ENCODE measurements around the gene CD244. TPM values are rescaled to one million over a fixed set of nuclear protein-coding genes. Genes with fewer than 3 reads are reported as not detected.

CD244 gene
- total RNA-seq, 2 donors from 2014 or later, result 0.91 to 1.4 TPM

DNA sequence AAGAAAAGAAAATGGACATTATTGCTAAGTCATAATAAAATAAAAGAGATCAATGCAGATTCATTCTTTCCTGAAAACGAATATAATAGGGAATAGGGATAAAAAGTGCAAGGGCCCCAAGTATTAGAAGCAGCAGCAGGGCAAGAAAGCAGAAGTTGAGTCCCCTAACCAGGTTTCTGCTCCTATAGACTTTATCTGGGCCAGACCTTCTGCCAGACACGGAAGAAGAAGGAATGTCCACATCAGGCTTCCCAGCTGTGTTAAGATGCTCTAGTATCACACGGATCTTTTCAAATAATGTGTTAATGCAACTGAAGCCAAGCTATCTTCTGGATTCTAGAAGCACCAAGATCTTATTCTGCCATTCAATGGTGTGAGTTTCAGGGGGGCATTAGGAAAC, 26.9 kb downstream of the CD244 start:
- no peak for ATAC-seq (replicated peaks in 1 of 2)
- no peak for DNase-seq
- H3K4me1 Mint-ChIP-seq (ENCODE audit: low read depth), result peaks cover 61% of the 10 kb centered on the region
- H3K9me3 Mint-ChIP-seq, result no peaks in the 10 kb centered on the region
- H3K36me3 Mint-ChIP-seq (ENCODE audit: insufficient read depth in 2 of 2), result no peaks in the 10 kb centered on the region
- H3K4me3 Mint-ChIP-seq, result peak overlapping the region in 1 of 2 donors; percentile 3
- peak overlapping the region; percentile 8 for H3K27ac Mint-ChIP-seq
- no peaks in the 10 kb centered on the region for H3K27me3 Mint-ChIP-seq (ENCODE audit: low read depth)

DNA sequence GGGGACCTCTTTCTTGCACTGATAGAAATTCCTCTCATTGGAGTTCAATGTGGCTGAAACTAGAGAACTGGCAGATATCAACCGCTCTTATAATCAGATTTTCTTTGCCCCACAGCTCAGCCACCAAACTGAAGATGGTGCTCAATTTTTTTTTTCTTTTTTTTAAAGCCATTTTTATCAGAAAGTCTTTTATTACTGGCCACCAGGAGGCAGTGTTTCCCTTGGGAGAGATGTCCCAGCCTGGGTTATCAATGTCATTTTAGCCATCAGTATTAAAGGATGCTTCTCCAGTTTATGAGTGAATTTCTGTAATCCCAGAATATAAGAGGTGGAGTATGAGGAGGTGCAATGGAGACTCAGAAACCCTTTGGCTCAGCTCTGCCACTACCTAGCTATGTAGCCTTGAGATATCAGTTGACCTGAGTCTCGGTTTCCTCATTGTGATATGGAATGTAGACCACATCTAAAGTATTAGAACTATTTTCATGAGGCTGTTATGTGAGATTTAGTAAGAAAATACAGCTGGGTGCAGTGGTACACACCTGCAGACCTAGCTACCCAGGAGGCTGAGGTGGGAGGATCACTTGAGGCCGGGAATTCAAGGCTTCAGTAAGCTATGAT, 27.6 kb downstream of the CD244 start:
- DNase-seq (peak; percentile 40 to 41), ATAC-seq (replicated peaks in 1 of 2) (no peak)
- Mint-ChIP-seq H3K4me1 (ENCODE audit: low read depth) (peaks cover 68% of the 10 kb centered on the region), H3K27me3 (ENCODE audit: low read depth) (no peaks in the 10 kb centered on the region), H3K36me3 (ENCODE audit: insufficient read depth in 2 of 2) (no peaks in the 10 kb centered on the region), H3K27ac (peak overlapping the region; percentile 93), H3K9me3 (no peaks in the 10 kb centered on the region), H3K4me3 (peak overlapping the region in 1 of 2 donors; percentile 45)

DNA sequence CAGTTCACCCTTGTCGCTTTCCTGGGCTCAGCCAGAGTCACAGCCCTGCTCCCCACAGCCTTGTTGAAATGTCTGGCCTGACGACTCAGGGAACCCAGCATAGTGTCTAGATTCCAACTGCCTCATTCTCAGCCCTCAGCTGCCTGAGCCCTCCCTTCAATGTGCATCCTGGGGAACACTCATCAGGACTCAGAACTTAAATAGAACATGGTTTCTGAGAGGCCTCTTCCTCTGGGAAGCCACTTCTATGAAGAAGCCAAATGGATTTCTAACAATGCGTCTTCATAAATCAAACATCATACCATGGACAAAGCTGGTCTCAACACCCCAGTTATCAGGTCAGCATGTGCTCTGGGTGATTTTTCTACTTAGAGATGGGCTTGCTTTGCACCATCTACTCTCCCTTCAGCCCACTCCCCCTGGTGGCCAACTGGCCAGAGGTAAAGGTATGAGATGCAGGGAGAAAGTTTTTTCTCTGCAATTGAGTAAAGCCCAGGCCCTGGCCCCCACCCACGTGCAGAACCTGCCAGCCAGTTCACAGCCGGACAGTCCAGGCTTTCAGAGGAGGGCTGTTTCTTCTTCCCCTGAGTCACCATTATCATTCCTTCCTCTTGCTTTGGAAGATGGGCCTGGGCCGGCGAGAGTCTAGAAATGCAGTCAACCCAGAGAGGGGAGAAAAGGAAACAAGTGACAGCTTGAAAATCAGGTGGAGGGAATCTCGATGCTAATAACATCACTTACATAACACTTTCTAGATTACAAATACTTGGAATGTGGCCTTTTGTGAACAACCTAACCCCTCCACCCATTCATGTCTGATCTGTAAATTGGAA, 32.1 kb downstream of the CD244 start:
- H3K9me3 Mint-ChIP-seq, result no peaks in the 10 kb centered on the region
- no peak overlapping the region for H3K27ac Mint-ChIP-seq
- H3K4me1 Mint-ChIP-seq (ENCODE audit: low read depth), result peaks cover 29% of the 10 kb centered on the region
- H3K4me3 Mint-ChIP-seq, result no peak overlapping the region
- no peaks in the 10 kb centered on the region for H3K27me3 Mint-ChIP-seq (ENCODE audit: low read depth)
- DNase-seq, result peak; percentile 82 to 85
- peaks cover 0 to 2% of the 10 kb centered on the region in 2 donors for H3K36me3 Mint-ChIP-seq (ENCODE audit: insufficient read depth in 2 of 2)
- ATAC-seq (replicated peaks in 1 of 2), result peak; percentile 74 to 84

DNA sequence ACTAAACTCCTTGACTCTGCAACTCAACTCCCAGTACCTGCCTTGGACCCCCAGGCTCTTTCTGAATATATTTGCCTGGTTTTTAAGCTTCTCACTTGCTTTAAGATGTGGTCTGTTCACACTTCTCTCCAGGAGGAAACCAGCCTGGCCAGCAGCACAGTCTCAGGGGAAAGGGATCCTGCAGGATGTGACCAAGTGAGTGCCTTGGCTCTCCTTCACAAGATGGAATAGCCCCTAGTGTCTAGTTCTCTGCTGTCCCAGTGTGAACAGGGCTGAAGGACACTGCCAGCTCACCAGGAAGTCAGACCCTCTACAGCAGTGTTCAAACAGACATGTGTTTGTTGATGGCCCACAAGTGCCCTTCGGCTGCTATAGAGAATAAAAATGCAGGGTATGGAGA, 32.9 kb downstream of the CD244 start:
- Mint-ChIP-seq H3K9me3 (no peaks in the 10 kb centered on the region), H3K27ac (peak overlapping the region; percentile 28)

DNA sequence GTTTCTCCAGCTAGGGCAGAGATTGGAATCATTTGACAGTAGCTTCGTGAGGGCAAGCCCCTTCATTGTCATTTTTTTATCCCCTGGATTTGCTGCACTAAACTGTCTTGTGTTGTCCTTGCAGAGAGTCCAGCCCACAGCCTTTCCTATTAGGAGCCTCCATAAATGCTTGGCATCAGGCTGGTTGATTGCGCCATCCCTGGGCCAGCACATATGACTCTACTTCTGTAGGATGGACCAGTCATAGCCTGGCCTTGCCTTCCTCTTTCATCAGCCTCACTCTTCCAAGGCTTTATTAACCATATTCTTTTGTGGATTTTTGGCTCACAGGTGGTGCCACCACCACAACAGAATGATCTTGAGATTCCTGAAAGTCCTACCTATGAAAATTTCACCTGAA, 35.3 kb downstream of the CD244 start:
- Mint-ChIP-seq H3K27ac (peak overlapping the region; percentile 31), H3K36me3 (ENCODE audit: insufficient read depth in 2 of 2) (peaks cover 0 to 2% of the 10 kb centered on the region in 2 donors), H3K9me3 (no peaks in the 10 kb centered on the region), H3K4me1 (ENCODE audit: low read depth) (peaks cover 8% of the 10 kb centered on the region), H3K4me3 (no peak overlapping the region), H3K27me3 (ENCODE audit: low read depth) (no peaks in the 10 kb centered on the region)
- no peak for DNase-seq
- ATAC-seq (replicated peaks in 1 of 2), result no peak

More for the DNA sequence above, 32.9 kb downstream of the CD244 start:
- no peak for DNase-seq
- Mint-ChIP-seq H3K36me3 (ENCODE audit: insufficient read depth in 2 of 2) (peaks cover 0 to 2% of the 10 kb centered on the region in 2 donors), H3K4me3 (no peak overlapping the region), H3K27me3 (ENCODE audit: low read depth) (no peaks in the 10 kb centered on the region), H3K4me1 (ENCODE audit: low read depth) (peaks cover 22% of the 10 kb centered on the region)
- no peak for ATAC-seq (replicated peaks in 1 of 2)

DNA sequence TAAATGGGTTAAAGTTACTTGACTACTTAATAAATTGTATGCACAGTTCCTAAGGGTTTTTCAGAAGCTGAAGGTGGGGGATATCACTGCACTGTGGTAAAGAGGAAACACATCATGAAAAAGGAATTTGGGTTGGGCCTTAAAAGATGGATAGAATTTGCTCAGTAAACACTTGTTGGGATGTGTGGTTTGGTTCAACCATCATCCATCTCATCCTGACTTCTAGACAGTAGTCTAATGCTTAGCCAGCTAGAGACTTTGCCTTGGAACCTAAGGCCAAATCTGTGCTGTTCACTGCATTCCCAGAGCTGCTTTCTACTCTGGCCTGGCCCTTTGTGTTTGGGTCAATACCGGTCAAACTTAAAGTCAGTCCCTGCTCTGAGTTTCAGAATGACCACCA, 36.1 kb downstream of the CD244 start:
- DNase-seq (no peak), ATAC-seq (replicated peaks in 1 of 2) (no peak)
- peaks cover 8% of the 10 kb centered on the region for H3K4me1 Mint-ChIP-seq (ENCODE audit: low read depth)
- no peaks in the 10 kb centered on the region for H3K9me3 Mint-ChIP-seq
- no peak overlapping the region for H3K27ac Mint-ChIP-seq
- H3K27me3 Mint-ChIP-seq (ENCODE audit: low read depth), result no peaks in the 10 kb centered on the region
- no peak overlapping the region for H3K4me3 Mint-ChIP-seq
- H3K36me3 Mint-ChIP-seq (ENCODE audit: insufficient read depth in 2 of 2), result peaks cover 0 to 2% of the 10 kb centered on the region in 2 donors

DNA sequence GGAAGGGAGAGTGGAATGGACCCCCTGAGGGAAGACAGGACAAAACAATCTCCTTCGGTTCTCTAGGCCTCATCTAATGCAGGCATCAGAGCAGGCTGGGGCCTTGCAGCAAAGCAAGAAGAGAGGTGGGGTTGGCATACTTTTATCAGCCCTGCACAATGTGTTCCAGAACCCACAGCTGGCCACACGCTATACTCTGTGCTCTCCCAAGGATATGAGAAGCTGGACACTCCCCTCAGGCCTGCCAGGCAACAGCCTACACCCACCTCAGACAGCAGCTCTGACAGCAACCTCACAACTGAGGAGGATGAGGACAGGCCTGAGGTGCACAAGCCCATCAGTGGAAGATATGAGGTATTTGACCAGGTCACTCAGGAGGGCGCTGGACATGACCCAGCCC, 39.4 kb downstream of the CD244 start:
- DNase-seq (no peak), ATAC-seq (replicated peaks in 1 of 2) (no peak)
- Mint-ChIP-seq H3K9me3 (no peaks in the 10 kb centered on the region), H3K4me3 (no peak overlapping the region), H3K27ac (no peak overlapping the region), H3K36me3 (ENCODE audit: insufficient read depth in 2 of 2) (peaks cover 0 to 2% of the 10 kb centered on the region in 2 donors), H3K27me3 (ENCODE audit: low read depth) (no peaks in the 10 kb centered on the region), H3K4me1 (ENCODE audit: low read depth) (peaks cover 6% of the 10 kb centered on the region)

DNA sequence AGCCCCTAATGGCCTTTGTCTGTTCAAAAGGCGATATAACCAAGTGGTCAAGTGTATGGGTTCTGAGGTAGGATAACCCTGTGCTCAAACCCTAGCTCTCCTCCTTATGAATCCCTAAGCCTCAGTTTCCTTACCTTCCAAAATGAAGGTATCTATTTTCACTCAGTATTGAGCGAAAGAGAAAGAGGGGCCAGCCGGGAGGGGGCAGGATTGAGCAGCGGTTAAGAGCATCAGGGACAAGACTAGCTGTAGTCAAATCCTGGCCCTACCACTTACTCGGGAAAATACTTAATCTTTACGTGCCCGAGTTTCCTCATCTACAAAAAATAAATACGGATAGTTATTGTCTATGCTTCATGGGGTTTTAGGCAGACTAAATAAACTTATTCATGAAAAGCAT, 41.1 kb downstream of the CD244 start:
- ATAC-seq (replicated peaks in 1 of 2), result no peak
- peaks cover 6% of the 10 kb centered on the region for H3K4me1 Mint-ChIP-seq (ENCODE audit: low read depth)
- H3K36me3 Mint-ChIP-seq (ENCODE audit: insufficient read depth in 2 of 2), result peaks cover 0 to 1% of the 10 kb centered on the region in 2 donors
- H3K27me3 Mint-ChIP-seq (ENCODE audit: low read depth), result no peaks in the 10 kb centered on the region
- DNase-seq, result no peak
- no peak overlapping the region for H3K27ac Mint-ChIP-seq
- no peaks in the 10 kb centered on the region for H3K9me3 Mint-ChIP-seq
- H3K4me3 Mint-ChIP-seq, result no peak overlapping the region

DNA sequence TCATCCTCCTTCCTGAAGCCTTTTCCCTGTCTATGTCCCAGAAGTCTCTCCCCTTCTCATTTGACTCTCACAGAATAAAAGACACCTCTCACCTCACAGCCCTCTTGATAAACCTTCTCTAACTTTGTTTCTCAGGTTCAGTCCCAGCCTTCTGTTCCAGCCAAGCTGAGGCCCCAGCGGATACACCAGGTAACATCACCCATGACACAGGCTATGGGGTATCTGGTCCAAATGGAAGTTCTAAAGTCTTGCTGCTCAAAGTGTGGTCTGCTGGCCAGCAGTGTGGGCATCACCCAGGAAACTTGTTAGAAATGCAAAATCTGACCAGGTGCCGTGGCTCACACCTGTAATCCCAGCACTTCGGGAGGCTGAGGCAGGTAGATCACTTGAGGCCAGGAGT, 43.5 kb downstream of the CD244 start:
- Mint-ChIP-seq H3K9me3 (no peaks in the 10 kb centered on the region), H3K4me3 (no peak overlapping the region), H3K36me3 (ENCODE audit: insufficient read depth in 2 of 2) (no peaks in the 10 kb centered on the region), H3K4me1 (ENCODE audit: low read depth) (peaks cover 6% of the 10 kb centered on the region), H3K27me3 (ENCODE audit: low read depth) (no peaks in the 10 kb centered on the region), H3K27ac (no peak overlapping the region)
- no peak for DNase-seq
- ATAC-seq (replicated peaks in 1 of 2), result no peak

DNA sequence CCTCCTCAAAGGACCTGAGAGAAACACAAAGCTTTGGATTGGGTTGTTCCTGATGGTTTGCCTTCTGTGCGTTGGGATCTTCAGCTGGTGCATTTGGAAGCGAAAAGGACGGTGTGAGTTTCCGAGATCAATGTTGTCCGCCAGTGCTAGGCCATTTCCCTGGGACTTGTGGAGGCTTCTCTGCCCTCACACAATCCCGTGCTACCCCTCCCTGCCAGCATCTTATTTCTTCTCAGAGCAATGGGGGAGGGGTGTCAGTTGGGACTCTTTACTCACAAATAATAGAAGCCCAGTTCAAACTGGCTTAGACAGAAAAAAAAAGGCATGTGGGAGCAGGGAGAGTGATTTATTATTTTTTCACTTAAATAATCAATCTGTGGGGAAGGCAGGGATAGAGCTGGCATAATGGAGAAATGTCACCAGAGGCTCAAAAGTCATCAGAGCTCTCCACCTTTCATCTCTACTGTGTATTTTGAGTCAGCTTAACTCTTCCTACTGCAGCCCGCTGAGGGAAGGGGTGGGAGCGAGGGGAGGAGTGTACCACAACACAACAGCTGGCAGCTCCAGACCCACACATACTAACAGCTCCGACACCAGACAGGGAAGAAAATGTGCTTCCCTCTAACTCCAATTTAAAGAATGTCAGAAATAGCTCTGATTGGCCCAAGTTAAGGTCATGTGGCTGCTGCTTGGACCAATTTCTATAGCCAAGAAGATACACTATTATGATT, 44.3 kb downstream of the CD244 start:
- Mint-ChIP-seq H3K9me3 (no peaks in the 10 kb centered on the region), H3K36me3 (ENCODE audit: insufficient read depth in 2 of 2) (no peaks in the 10 kb centered on the region), H3K4me3 (no peak overlapping the region), H3K4me1 (ENCODE audit: low read depth) (peaks cover 9% of the 10 kb centered on the region), H3K27me3 (ENCODE audit: low read depth) (no peaks in the 10 kb centered on the region), H3K27ac (no peak overlapping the region)
- ATAC-seq (replicated peaks in 1 of 2) (no peak), DNase-seq (no peak)

DNA sequence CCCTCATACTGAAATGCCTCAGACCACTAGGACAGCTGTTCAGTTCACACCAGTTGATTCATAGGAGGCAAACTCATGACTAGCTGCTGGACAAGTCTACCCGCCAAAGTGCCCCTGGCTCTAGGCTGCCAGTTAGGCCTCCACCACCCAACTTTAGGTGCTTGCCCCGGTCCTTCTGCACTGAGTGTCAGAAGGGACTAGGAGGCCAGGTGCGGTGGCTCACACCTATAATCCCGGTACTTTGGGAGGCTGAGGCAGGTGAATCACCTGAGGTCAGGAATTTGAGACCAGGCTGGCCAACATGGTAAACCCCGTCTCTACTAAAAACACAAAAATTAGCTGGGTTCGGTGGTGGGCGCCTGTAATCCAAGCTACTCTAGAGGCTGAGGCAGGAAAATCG, 47.8 kb downstream of the CD244 start:
- no peak overlapping the region for H3K27ac Mint-ChIP-seq
- ATAC-seq (replicated peaks in 1 of 2), result no peak

DNA sequence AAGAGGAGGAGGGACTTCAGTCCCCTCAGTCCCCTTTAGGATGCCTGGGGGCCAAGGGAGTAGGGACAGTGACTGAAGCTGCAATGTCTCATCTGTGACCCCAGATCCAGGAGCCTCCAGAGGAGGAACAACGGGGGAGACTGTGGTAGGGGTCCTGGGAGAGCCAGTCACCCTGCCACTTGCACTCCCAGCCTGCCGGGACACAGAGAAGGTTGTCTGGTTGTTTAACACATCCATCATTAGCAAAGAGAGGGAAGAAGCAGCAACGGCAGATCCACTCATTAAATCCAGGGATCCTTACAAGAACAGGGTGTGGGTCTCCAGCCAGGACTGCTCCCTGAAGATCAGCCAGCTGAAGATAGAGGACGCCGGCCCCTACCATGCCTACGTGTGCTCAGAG, 48.4 kb downstream of the CD244 start:
- Mint-ChIP-seq H3K4me3 (no peak overlapping the region), H3K27ac (no peak overlapping the region), H3K9me3 (no peaks in the 10 kb centered on the region), H3K27me3 (ENCODE audit: low read depth) (no peaks in the 10 kb centered on the region), H3K4me1 (ENCODE audit: low read depth) (peaks cover 39% of the 10 kb centered on the region), H3K36me3 (ENCODE audit: insufficient read depth in 2 of 2) (peaks cover 0 to 5% of the 10 kb centered on the region in 2 donors)
- ATAC-seq (replicated peaks in 1 of 2) (no peak), DNase-seq (no peak)

More for the DNA sequence above, 47.8 kb downstream of the CD244 start:
- H3K36me3 Mint-ChIP-seq (ENCODE audit: insufficient read depth in 2 of 2), result peaks cover 0 to 5% of the 10 kb centered on the region in 2 donors
- H3K9me3 Mint-ChIP-seq, result no peaks in the 10 kb centered on the region
- DNase-seq, result no peak
- peaks cover 39% of the 10 kb centered on the region for H3K4me1 Mint-ChIP-seq (ENCODE audit: low read depth)
- H3K4me3 Mint-ChIP-seq, result no peak overlapping the region
- H3K27me3 Mint-ChIP-seq (ENCODE audit: low read depth), result no peaks in the 10 kb centered on the region

DNA sequence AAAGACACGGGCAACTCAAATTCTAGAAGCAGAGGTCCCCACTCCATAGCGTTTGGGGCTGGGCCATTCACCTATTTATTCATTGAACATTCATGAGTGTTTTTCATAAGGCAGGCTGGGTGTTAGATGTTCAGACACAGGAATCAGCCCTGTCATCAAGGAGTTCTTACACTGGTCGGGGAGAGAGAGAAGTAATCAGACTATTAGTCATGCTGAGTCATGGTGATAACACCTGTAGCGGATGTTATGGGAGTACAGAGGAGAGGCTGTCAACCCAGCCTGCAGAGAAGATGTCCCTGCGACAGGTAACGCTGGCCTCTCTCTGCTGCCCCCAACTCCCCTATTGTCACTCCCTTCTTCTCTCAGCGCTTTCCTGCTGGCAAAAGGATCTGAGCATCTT, 49.5 kb downstream of the CD244 start:
- no peak overlapping the region for H3K4me3 Mint-ChIP-seq
- peaks cover 42% of the 10 kb centered on the region for H3K4me1 Mint-ChIP-seq (ENCODE audit: low read depth)
- H3K36me3 Mint-ChIP-seq (ENCODE audit: insufficient read depth in 2 of 2), result peaks cover 0 to 5% of the 10 kb centered on the region in 2 donors
- DNase-seq, result peak in 1 of 2 donors; percentile 10
- no peaks in the 10 kb centered on the region for H3K27me3 Mint-ChIP-seq (ENCODE audit: low read depth)
- ATAC-seq (replicated peaks in 1 of 2), result peak; percentile 98 to 99
- no peaks in the 10 kb centered on the region for H3K9me3 Mint-ChIP-seq
- no peak overlapping the region for H3K27ac Mint-ChIP-seq

All from activated T-cell treated with anti-CD3 and anti-CD28 coated beads, Interleukin-2, amount 50 U/mL, for 72 hours (primary cell).